ENCODE results near the gene JAK3. TPM values are rescaled to one million over a fixed set of nuclear protein-coding genes. Genes with fewer than 3 reads are reported as not detected.
"Not testable (repeated sequence)": the region's sequence is repeated elsewhere in the genome, so short reads cannot be mapped to it uniquely, and the experiment has no call there.

The JAK3 gene
- total and polyA plus RNA-seq, 2 of the 4 experiments (the other 2 are of a cell fraction): 0.36 to 1.5 TPM

- in situ Hi-C loops (cut with MboI; ENCODE audit: low sequenced_read_pairs); ATAC-seq (ENCODE audit: low read depth); intact Hi-C loops (cut with micrococcal nuclease): not testable (repeated sequence)
Measured at GRCh38 chr19:17798599-17798998, 49.2 kb downstream of the JAK3 start.

More at GRCh38 chr19:17798599-17798998, 49.2 kb downstream of the JAK3 start:
- POLR2A ChIA-PET (ENCODE audit: unreplicated experiment); H2AK9ac ChIP-seq (replicated peaks; ENCODE audit: low read depth, low read length, poor library complexity); H3K4me1 ChIP-seq (ENCODE audit: control insufficient read depth, insufficient read depth, low read length); H3K36me3 ChIP-seq (ENCODE audit: control insufficient read depth, insufficient read depth, low read length); H3K4me2 ChIP-seq (ENCODE audit: low read depth, low read length); H2AFZ ChIP-seq (replicated peaks; ENCODE audit: low read length, poor library complexity); H3K79me1 ChIP-seq (ENCODE audit: low read depth in 1 of 2, low read length in 2 of 2); H3K56ac ChIP-seq (ENCODE audit: extremely low read depth, insufficient read depth, low read length); H3K4ac ChIP-seq (ENCODE audit: low read depth, low read length); H3K18ac ChIP-seq (ENCODE audit: low read depth, low read length); H3K14ac ChIP-seq (replicated peaks; ENCODE audit: low read depth, low read length); dilution Hi-C loops (cut with HindIII; ENCODE audit: low sequenced_read_pairs, unreplicated experiment); BruUV-seq (replicated peaks); H4K8ac ChIP-seq (ENCODE audit: low read depth in 2 of 2, low read length in 2 of 2); DNase-seq; H2BK20ac ChIP-seq (ENCODE audit: low read depth, low read length); H3K27ac ChIP-seq (ENCODE audit: insufficient read depth, low read length); H2BK15ac ChIP-seq (ENCODE audit: low read depth, low read length); H3K4me3 ChIP-seq (ENCODE audit: insufficient read depth, low read depth, low read length); H4K20me1 ChIP-seq (ENCODE audit: insufficient read depth, low read length); H3K9me3 ChIP-seq (ENCODE audit: control insufficient read depth, insufficient read depth, low read length); H3K9ac ChIP-seq (ENCODE audit: low read depth, low read length); H2AK5ac ChIP-seq (ENCODE audit: low read depth, low read length); H3K23ac ChIP-seq (ENCODE audit: low read depth, low read length); H2BK5ac ChIP-seq (ENCODE audit: low read depth, low read length, poor library complexity, severe bottlenecking); H4K5ac ChIP-seq (ENCODE audit: low read depth, low read length); H3K9me1 ChIP-seq (ENCODE audit: insufficient read depth, low read length); H4K91ac ChIP-seq (ENCODE audit: insufficient read depth, low read depth, low read length); H2BK120ac ChIP-seq (ENCODE audit: low read depth, low read length): not testable (repeated sequence)
- WGBS, 2 experiments (ENCODE audit: extremely low coverage in 2 of 2, insufficient read length in 1 of 2): 85% methylated on average over 2 of the region's 3 CpGs; no CpG with 5 or more reads in 1 of the 2 experiments
- CTCF ChIA-PET: interaction anchor here (0.6 kb wide), 1 partner anchor 13 kb away, joined by 3 read pairs; no protein-coding TSS in a partner anchor
- peaks cover 66% of the 10 kb centered on the region for H3K27me3 ChIP-seq (ENCODE audit: control insufficient read depth, insufficient read depth, low read length)
